Vagina (tissue), 2 donors: ENCODE measurements around the gene LRRC27. TPM values are rescaled to one million over a fixed set of nuclear protein-coding genes. Genes with fewer than 3 reads are reported as not detected.

Source experiments
- DNase-seq, 2 donors: peaks; one replicate each; pipeline ENCODE4 v3.0.0-alpha.2; 2017; ENCODE audit errors: extremely low spot score in 2 of 2
- H3K27ac ChIP-seq: fragments of 200-600 bp; sonication (generic); one replicate; pipeline ENCODE4 v1.5.1; 2019
- H3K27me3 ChIP-seq: fragments of 200-600 bp; sonication (generic); one replicate; pipeline ENCODE4 v1.5.1; 2019
- H3K36me3 ChIP-seq, 2 donors: fragments of 200-600 bp; sonication (generic); one replicate each; pipeline ENCODE4 v1.5.1; 2017 to 2019
- H3K4me1 ChIP-seq: fragments of 200-600 bp; sonication (generic); one replicate; pipeline ENCODE4 v1.5.1; 2019
- H3K4me3 ChIP-seq, 2 donors: fragments of 200-600 bp; sonication (generic); 1 replicate in 1 of 2; 2 replicates in 1 of 2; pipeline ENCODE4 v1.5.1; 2016 to 2019
- H3K9me3 ChIP-seq: fragments of 200-600 bp; sonication (generic); one replicate; pipeline ENCODE4 v1.5.1; 2019
- POLR2A ChIP-seq, 2 donors: fragments of 450-650 bp; IDR thresholded peaks; one replicate each; pipeline ENCODE4 v1.6.1; 2017; ENCODE audit warnings: antibody characterized with exemption in 2 of 2, mild to moderate bottlenecking in 2 of 2, moderate library complexity in 2 of 2
- POLR2AphosphoS5 ChIP-seq, 2 donors: sonication (generic); formaldehyde crosslinking; IDR thresholded peaks; one replicate each; pipeline ENCODE4 v1.9.0; 2017; ENCODE audit warnings: antibody characterized with exemption in 2 of 2, mild to moderate bottlenecking in 2 of 2, low read depth in 1 of 2; ENCODE audit not compliant: insufficient read depth in 1 of 2
- intact Hi-C: fragments of 100-400 bp; cut with DNase I; formaldehyde crosslinking; loops from one replicate; pipeline ENCODE4 v1.15.1; 2023
- total RNA-seq: library from RNA; depleted of rRNA; stranded (reverse); fragments of >200 nt; gene quantifications from one replicate; pipeline ENCODE4 v1.2.3, GENCODE V29; 2016
- TF ChIP-seq, protein P1 (sequence below), 3 experiments: fragments of 450-650 bp in 2 of 3; fragments of 200-600 bp in 1 of 3; sonication (generic) in 1 of 3; IDR thresholded peaks; one replicate each; pipeline ENCODE4 v1.5.1; 2017 to 2019; ENCODE audit warnings: antibody characterized with exemption in 3 of 3, mild to moderate bottlenecking in 2 of 3, moderate library complexity in 2 of 3

The LRRC27 gene
- total RNA-seq, 1 donor from 2014 or later, result 4.9 TPM

DNA sequence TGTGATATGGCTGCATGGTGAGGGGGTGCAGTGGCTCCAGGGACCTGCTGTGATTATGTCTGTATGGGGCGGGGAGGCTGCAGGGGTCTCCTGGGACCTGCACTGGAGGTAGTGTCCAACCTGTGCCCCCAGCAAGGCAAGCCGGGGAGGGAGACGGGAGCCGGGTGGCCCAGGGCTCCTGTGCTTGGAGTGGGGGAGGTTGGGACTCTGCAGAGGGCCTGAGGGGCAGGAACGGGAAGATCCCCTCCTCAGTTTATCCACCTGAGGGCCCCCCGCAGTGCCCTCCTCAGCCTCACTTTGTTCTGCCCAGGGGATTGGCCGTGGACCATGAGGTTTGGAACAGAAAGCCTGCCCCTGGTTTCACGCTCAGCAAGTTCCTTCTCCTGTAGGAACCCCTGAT, 42.2 kb downstream of the LRRC27 start:
- Histone ChIP-seq H3K4me1 (no peaks in the 10 kb centered on the region), H3K4me3 (no peak overlapping the region), H3K36me3 (no peaks in the 10 kb centered on the region), H3K27ac (no peak overlapping the region), H3K9me3 (no peaks in the 10 kb centered on the region), H3K27me3 (no peaks in the 10 kb centered on the region)
- intact Hi-C loops, result no loop called here
- DNase-seq, result no peak
- TF ChIP-seq POLR2AphosphoS5 (IDR thresholded peaks at IDR 0.05; ENCODE audit: insufficient read depth in 1 of 2, low read depth in 1 of 2), result no peak
- TF ChIP-seq POLR2A (IDR thresholded peaks at IDR 0.05), result no peak
- TF ChIP-seq, protein P1, sequence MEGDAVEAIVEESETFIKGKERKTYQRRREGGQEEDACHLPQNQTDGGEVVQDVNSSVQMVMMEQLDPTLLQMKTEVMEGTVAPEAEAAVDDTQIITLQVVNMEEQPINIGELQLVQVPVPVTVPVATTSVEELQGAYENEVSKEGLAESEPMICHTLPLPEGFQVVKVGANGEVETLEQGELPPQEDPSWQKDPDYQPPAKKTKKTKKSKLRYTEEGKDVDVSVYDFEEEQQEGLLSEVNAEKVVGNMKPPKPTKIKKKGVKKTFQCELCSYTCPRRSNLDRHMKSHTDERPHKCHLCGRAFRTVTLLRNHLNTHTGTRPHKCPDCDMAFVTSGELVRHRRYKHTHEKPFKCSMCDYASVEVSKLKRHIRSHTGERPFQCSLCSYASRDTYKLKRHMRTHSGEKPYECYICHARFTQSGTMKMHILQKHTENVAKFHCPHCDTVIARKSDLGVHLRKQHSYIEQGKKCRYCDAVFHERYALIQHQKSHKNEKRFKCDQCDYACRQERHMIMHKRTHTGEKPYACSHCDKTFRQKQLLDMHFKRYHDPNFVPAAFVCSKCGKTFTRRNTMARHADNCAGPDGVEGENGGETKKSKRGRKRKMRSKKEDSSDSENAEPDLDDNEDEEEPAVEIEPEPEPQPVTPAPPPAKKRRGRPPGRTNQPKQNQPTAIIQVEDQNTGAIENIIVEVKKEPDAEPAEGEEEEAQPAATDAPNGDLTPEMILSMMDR (IDR thresholded peaks at IDR 0.05), result no peak

DNA sequence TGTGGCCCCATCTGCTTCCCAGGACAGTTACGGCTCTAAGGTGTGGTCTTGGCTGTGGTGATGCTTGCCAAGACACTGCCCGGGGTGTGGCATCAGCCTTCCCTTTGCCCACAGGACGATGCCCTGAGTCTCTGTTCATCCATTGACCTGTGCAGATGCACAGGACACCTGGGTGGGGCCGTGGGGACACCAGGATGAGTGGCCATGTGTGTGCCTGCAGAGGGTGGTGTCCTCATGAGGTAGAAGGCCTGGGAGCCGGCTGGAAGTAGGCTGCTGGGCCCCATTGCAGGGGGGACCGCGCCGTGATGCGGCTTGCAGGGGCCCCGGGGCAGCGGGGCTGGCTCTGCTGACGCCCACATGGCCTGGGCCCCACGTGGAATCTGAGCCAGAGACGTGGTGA, 42.6 kb downstream of the LRRC27 start:
- DNase-seq, result no peak
- no peaks in the 10 kb centered on the region for H3K4me1 ChIP-seq
- H3K27ac ChIP-seq, result no peak overlapping the region
- no peaks in the 10 kb centered on the region for H3K27me3 ChIP-seq
- H3K9me3 ChIP-seq, result no peaks in the 10 kb centered on the region
- no peak overlapping the region for H3K4me3 ChIP-seq
- intact Hi-C loops, result no loop called here
- TF ChIP-seq POLR2A (IDR thresholded peaks at IDR 0.05) (no peak), POLR2AphosphoS5 (IDR thresholded peaks at IDR 0.05; ENCODE audit: insufficient read depth in 1 of 2, low read depth in 1 of 2) (no peak)
- TF ChIP-seq, protein P1 (IDR thresholded peaks at IDR 0.05), result no peak
- no peaks in the 10 kb centered on the region for H3K36me3 ChIP-seq

DNA sequence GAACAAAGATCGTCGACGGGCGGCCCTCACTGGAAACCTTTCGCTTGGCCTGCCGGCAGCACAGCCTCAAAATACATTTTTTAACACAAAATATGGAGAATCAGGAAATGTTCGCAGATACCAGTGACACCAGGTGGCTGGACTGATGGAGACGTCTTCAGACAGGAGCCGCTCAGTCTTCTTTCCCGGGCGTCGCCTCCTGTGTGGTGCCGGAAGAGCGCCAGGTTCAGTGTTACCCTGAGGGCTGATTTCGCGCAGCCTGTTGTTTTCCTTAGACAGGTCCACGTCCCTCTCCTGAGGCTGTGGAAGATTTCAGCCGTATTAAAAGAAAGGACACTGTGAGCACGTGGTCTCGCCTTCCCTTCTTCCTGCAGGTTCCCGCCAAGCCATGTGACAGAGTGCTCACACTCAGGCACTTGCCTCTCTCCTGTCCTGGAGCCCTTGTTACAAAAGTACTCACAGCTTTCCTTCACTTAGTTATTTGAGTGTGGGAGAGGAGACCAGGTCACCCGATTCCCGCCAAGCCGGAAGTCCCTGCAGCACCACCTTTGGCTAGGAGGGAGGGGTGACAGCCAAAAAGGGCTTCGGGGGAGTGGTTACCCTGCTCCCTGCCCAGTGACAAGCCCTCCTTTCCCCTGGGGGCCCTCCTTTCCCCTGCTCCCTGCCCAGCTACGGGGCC, 43.3 kb downstream of the LRRC27 start:
- intact Hi-C loops, result no loop called here
- no peak for DNase-seq
- H3K27ac ChIP-seq, result no peak overlapping the region

DNA sequence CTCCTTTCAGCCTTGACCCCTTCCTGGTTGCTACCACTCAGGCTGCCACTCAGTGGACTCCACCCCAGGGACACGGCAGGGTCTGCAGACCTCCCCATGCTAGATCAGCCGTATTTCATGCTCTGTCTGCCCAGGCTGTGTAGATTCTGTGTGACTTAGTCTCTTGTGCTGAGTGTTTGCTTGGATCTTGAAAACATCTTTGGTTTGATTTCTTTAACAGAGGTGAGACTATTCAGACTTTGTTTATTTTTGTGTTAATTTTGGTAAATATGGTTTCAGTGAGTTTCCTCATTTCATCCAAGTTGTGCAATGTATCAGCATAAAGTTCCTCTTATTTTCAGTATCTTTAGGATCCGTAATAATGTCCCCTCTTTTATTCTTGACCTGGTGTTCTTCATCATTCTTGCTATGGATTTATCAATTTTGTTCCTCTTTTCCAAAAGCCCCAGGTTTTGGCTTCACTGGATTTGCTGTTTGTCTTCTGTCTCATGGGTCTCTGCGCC, 43.9 kb downstream of the LRRC27 start:
- DNase-seq, result no peak
- Histone ChIP-seq H3K36me3 (no peaks in the 10 kb centered on the region), H3K27ac (no peak overlapping the region), H3K4me3 (no peak overlapping the region), H3K4me1 (no peaks in the 10 kb centered on the region), H3K27me3 (no peaks in the 10 kb centered on the region), H3K9me3 (no peaks in the 10 kb centered on the region)
- intact Hi-C loops, result no loop called here
- TF ChIP-seq, protein P1 (IDR thresholded peaks at IDR 0.05), result no peak
- TF ChIP-seq POLR2A (IDR thresholded peaks at IDR 0.05), result no peak
- TF ChIP-seq POLR2AphosphoS5 (IDR thresholded peaks at IDR 0.05; ENCODE audit: insufficient read depth in 1 of 2, low read depth in 1 of 2), result no peak

More for the DNA sequence above, 43.3 kb downstream of the LRRC27 start:
- H3K9me3 ChIP-seq, result no peaks in the 10 kb centered on the region
- no peak for TF ChIP-seq POLR2AphosphoS5 (IDR thresholded peaks at IDR 0.05; ENCODE audit: insufficient read depth in 1 of 2, low read depth in 1 of 2)
- TF ChIP-seq, protein P1 (IDR thresholded peaks at IDR 0.05), result no peak
- TF ChIP-seq POLR2A (IDR thresholded peaks at IDR 0.05), result no peak
- no peak overlapping the region for H3K4me3 ChIP-seq
- no peaks in the 10 kb centered on the region for H3K4me1 ChIP-seq
- H3K36me3 ChIP-seq, result no peaks in the 10 kb centered on the region
- H3K27me3 ChIP-seq, result no peaks in the 10 kb centered on the region

DNA sequence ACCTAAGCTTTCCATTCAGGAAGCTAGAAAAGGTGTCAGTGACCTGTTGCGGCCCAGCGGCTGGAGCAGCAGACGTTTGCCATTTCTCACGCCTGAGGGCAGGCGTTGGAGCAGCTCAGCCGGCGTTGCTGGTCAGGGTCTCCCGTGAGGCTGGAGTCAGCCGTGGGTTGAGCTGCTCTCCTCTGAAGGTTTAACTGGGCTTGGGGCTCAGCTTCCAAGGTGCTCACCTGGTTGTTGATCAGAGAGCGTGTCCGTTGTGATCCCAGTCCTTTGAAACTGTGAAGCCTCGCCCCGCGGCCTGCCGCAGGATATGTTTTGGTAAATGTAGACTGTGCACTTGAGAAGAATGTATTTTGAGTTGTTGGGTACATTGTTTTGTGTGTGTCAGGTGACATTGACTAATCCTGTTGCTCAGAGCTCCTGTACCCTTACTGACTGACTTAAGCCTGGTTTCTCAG, 44.4 kb downstream of the LRRC27 start:
- intact Hi-C loops, result no loop called here
- no peaks in the 10 kb centered on the region for H3K9me3 ChIP-seq
- DNase-seq, result no peak

More for the DNA sequence above, 44.4 kb downstream of the LRRC27 start:
- Histone ChIP-seq H3K36me3 (no peaks in the 10 kb centered on the region), H3K4me3 (no peak overlapping the region), H3K4me1 (no peaks in the 10 kb centered on the region), H3K27ac (no peak overlapping the region), H3K27me3 (no peaks in the 10 kb centered on the region)
- TF ChIP-seq POLR2A (IDR thresholded peaks at IDR 0.05), result no peak
- TF ChIP-seq, protein P1 (IDR thresholded peaks at IDR 0.05), result no peak
- TF ChIP-seq POLR2AphosphoS5 (IDR thresholded peaks at IDR 0.05; ENCODE audit: insufficient read depth in 1 of 2, low read depth in 1 of 2), result no peak
